ENCODE measurements around the gene NRN1L.
"Not testable (repeated sequence)": the region's sequence is repeated elsewhere in the genome, so short reads cannot be mapped to it uniquely, and the experiment has no call there.

Gene NRN1L

GRCh38 chr16:67861877-67862276 lies 22.8 kb upstream of the NRN1L start:
- no peak for DNase-seq (ENCODE audit: low read depth)

DNA sequence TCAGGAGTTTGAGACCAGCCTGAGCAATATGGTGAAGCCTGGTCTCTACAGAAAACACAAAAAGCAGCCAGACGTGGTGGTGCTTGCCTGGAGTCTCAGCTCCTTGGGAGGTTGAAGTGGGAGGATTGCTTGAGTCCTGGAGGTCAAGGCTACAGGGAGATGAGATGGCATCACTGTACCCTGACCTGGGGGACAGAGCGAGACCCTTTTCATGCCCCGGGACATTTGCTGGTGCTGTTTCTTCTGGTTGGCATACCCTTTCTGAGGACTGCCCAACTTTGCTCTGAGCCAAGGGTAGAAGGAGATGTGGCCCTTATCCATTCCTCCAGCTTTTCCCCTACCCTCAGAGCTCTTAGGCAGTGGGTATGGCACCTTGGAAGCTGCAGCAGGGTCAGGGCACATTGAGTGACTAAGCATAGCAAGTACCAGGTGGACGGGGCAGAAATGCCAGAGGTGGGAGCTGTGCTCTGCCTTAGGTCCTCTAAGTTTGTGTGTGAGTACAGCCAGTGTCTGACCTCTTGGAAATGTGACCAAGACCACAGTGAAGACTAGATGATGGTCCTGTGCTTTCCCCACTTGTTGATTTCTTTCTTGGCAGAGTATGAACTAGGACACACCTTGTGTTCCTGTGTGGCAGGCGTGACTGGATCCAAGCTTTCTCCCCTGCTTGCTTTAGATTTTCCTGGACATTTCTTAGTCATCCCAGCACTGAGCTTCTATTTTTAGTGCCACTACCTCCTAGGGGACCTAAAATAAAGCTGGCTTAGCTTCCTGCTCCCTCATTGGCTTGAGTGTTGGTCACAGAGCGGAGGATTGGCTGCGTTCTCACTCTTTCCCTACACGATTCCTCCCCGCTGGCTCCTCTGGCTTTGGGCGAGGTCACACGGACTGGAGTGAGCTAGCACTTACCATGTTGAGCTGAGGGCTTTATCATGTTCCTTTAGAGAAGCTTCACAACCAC lies 21.8 kb upstream of the NRN1L start:
- no peak for DNase-seq (ENCODE audit: low read depth)

DNA sequence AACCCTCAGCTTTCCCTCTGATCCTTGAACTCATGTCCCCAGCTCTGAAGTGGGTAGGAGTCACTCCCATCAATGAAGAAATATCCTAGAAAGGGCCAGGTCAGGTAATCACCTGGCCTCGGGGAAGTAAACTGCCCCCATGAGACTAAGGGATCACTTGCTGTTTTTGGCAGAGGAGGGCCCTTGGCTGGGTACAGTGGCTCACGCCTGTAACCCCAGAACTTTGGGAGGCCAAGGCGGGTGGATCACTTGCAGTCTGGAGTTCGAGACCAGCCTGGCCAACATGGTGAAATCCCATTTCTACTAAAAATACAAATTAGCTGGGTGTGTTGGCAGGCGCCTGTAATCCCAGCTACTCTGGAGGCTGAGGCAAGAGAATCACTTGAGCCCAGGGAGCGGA lies 20.6 kb upstream of the NRN1L start:
- DNase-seq (ENCODE audit: low read depth): not testable (repeated sequence)

- no peak for DNase-seq (ENCODE audit: low read depth)
These were observed 20.1 kb upstream of the NRN1L start for GRCh38 chr16:67864594-67864993.

DNA sequence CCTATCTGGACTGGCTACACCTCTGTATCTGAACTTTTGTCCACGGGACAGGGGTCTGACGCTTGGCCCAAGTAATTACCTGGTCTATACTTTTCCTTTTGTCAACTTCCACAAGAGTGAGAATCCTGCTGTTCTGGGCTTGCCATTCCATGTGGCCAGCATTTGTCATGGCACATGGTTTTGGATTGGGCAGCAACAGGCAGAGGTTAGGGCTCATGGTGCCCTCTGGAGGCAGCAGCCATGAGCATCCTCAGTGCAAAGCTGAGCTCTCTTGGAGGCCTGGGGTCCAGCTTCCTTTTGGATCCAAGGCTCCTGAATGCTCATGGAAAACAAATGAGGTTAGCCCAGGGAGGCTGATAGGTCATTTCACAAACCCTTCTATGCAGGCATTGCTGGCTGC lies 19.4 kb upstream of the NRN1L start:
- no peak for DNase-seq (ENCODE audit: low read depth)

GRCh38 chr16:67868290-67868689 lies 16.4 kb upstream of the NRN1L start:
- no peak for DNase-seq (ENCODE audit: low read depth)

- no peak for DNase-seq (ENCODE audit: low read depth)
These were observed 15.0 kb upstream of the NRN1L start for GRCh38 chr16:67869653-67870052.

GRCh38 chr16:67871256-67871655 lies 13.4 kb upstream of the NRN1L start:
- DNase-seq (ENCODE audit: low read depth): no peak

GRCh38 chr16:67872131-67872630 lies 12.5 kb upstream of the NRN1L start:
- no peak for DNase-seq (ENCODE audit: low read depth)

- peak; percentile 89 for DNase-seq (ENCODE audit: low read depth)
These were observed 11.9 kb upstream of the NRN1L start, which contains the start of gene EDC4 for GRCh38 chr16:67872631-67873434. TSS of gene EDC4 (plus strand) at chr16:67873052. CDS start at chr16:67873262, 210 bp downstream.

- DNase-seq (ENCODE audit: low read depth): no peak
These were observed 11.0 kb upstream of the NRN1L start for GRCh38 chr16:67873435-67874370.

GRCh38 chr16:67874372-67874771 lies 10.3 kb upstream of the NRN1L start:
- DNase-seq (ENCODE audit: low read depth): no peak

- no peak for DNase-seq (ENCODE audit: low read depth)
These were observed 7.6 kb upstream of the NRN1L start for GRCh38 chr16:67877064-67877463.

GRCh38 chr16:67878232-67878631 lies 6.5 kb upstream of the NRN1L start:
- no peak for DNase-seq (ENCODE audit: low read depth)

- no peak for DNase-seq (ENCODE audit: low read depth)
These were observed 5.8 kb upstream of the NRN1L start for GRCh38 chr16:67878846-67879245.

GRCh38 chr16:67879462-67879861 lies 5.2 kb upstream of the NRN1L start:
- DNase-seq (ENCODE audit: low read depth): no peak

DNA sequence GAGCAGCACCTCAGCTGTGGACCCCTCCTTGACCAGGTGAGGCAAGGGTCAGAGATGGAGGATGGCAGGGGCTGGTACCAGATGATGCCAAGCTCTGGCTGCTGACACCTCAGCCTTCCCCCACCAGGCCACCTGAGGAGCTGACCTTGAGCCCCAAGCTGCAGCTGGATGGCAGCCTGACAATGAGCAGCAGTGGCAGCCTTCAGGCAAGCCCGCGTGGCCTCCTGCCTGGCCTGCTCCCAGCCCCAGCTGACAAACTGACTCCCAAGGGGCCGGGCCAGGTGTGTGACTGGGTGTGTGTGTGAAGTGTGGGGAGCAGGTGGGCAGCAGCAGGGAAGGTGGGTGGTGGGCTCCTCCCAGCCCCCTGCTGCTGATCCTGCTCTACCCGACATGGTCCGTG lies 4.7 kb upstream of the NRN1L start:
- no peak for DNase-seq (ENCODE audit: low read depth)

DNA sequence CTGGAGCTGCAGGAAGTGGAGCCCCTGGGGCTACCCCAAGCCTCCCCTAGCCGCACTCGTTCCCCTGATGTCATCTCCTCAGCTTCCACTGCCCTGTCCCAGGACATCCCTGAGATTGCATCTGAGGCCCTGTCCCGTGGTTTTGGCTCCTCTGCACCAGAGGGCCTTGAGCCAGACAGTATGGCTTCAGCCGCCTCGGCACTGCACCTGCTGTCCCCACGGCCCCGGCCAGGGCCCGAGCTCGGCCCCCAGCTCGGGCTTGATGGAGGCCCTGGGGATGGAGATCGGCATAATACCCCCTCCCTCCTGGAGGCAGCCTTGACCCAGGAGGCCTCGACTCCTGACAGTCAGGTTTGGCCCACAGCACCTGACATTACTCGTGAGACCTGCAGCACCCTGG lies 4.1 kb upstream of the NRN1L start:
- DNase-seq (ENCODE audit: low read depth): no peak

GRCh38 chr16:67881621-67882161 lies 3.0 kb upstream of the NRN1L start:
- no peak for DNase-seq (ENCODE audit: low read depth)

DNA sequence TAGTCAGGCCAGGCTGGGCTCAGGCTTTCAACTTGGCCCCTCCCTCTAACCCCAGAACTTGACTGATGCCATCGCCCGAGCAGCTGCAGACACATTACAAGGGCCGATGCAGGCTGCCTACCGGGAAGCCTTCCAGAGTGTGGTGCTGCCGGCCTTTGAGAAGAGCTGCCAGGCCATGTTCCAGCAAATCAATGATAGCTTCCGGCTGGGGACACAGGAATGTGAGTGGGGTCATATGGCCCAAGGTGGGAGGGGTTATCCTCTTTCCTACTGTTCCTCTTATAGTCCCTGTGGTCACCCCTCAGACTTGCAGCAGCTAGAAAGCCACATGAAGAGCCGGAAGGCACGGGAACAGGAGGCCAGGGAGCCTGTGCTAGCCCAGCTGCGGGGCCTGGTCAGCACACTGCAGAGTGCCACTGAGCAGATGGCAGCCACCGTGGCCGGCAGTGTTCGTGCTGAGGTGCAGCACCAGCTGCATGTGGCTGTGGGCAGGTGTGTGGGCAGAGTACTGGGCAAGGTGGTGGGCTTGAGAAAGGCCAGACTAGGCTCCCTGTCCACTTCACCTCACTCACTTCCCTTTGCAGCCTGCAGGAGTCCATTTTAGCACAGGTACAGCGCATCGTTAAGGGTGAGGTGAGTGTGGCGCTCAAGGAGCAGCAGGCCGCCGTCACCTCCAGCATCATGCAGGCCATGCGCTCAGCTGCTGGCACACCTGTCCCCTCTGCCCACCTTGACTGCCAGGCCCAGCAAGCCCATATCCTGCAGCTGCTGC lies 2.1 kb upstream of the NRN1L start:
- no peak for DNase-seq (ENCODE audit: low read depth)
